GM13976 (cell line): ENCODE data around the gene KIN.
"Not testable (repeated sequence)": the region's sequence is repeated elsewhere in the genome, so short reads cannot be mapped to it uniquely, and the experiment has no call there.

Experiments
- DNase-seq: peaks from one replicate; pipeline ENCODE4 v3.0.0; 2012; ENCODE audit warnings: low spot score
- in situ Hi-C: fragments of 300-500 bp; cut with MboI; formaldehyde crosslinking; loops from one replicate; pipeline ENCODE4 v1.12.0; 2022; ENCODE audit warnings: low sequenced_read_pairs, mixed read lengths, inconsistent platforms; ENCODE audit not compliant: unreplicated experiment
- TF ChIP-seq, protein P1 (sequence below): IDR thresholded peaks from 2 replicates; pipeline ENCODE4 v1.5.1; 2012; ENCODE audit warnings: borderline replicate concordance, mild to moderate bottlenecking; ENCODE audit not compliant: insufficient read depth; ENCODE audit errors: extremely low read depth, missing control alignments, control extremely low read depth

The KIN gene

DNA sequence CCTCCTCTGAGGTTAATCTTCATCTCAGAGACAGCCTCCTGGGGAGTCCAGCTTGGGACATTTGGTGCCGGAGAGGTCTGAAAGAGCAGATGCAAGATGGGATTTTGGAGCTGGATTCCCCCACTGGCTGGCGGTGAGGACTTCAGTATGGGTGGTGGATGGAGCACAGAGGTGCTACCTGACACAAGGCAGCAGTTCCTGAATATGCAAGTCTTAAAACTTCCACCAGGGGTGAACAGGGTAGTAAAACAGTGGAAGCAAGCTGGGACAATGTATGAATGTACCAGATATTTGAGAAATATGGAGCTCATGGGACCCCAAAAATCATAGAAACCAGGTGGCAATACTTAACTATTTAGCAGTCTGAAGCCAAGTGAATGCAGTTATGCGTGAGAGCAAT, 25.7 kb upstream of the KIN start:
- in situ Hi-C loops, result no loop called here
- DNase-seq, result no peak
- TF ChIP-seq, protein P1, sequence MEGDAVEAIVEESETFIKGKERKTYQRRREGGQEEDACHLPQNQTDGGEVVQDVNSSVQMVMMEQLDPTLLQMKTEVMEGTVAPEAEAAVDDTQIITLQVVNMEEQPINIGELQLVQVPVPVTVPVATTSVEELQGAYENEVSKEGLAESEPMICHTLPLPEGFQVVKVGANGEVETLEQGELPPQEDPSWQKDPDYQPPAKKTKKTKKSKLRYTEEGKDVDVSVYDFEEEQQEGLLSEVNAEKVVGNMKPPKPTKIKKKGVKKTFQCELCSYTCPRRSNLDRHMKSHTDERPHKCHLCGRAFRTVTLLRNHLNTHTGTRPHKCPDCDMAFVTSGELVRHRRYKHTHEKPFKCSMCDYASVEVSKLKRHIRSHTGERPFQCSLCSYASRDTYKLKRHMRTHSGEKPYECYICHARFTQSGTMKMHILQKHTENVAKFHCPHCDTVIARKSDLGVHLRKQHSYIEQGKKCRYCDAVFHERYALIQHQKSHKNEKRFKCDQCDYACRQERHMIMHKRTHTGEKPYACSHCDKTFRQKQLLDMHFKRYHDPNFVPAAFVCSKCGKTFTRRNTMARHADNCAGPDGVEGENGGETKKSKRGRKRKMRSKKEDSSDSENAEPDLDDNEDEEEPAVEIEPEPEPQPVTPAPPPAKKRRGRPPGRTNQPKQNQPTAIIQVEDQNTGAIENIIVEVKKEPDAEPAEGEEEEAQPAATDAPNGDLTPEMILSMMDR, result no peak

GRCh38 chr10:7811743-7812142, 23.9 kb upstream of the KIN start:
- in situ Hi-C loops, DNase-seq: not testable (repeated sequence)

- in situ Hi-C loops, result no loop called here
- no peak for DNase-seq
- TF ChIP-seq, protein P1, result no peak
These were observed 23.2 kb upstream of the KIN start for GRCh38 chr10:7811000-7811399.

DNA sequence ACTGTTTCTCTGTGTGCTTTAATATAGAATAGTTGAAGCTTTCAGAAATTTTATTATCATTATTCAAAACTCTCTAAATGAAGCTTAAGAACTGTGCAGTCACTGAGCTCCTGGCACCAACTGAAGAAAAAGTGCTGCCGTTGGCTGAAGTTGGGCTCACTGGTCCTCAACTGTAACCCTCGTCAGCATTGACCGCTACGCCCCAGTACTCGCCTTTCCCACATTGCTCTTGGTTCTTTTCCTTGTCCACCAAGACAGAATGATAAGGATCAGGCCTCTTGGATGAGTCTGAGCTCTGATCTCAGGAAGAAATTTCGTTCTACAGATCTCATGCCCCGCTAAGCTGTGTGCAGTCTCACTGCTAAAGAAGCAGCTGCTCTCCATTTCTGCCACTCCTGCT, 22.6 kb upstream of the KIN start:
- TF ChIP-seq, protein P1, result no peak
- DNase-seq, result no peak
- in situ Hi-C loops, result no loop called here

GRCh38 chr10:7808686-7809267, 21.0 kb upstream of the KIN start:
- in situ Hi-C loops, result no loop called here
- no peak for DNase-seq
- TF ChIP-seq, protein P1, result no peak

DNA sequence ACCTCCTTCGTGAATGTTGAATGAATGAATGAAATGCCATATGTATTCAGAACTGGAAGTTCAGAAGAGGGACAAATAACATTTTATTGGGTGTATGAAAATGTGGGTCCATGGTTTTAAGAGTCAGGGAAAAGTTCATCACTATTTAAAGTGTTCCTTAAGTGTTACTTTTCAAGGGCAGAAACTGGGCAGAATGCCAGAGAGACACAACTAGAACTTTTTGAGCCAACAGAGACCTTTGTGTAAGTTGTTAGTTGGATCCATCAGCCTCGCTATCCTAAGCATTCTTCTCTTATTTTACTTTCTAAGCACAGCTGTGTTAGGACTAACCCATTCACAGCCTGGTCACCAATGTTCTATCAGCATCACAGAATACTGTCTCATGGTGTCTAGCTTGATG, 16.9 kb upstream of the KIN start:
- in situ Hi-C loops, result no loop called here
- TF ChIP-seq, protein P1, result no peak
- DNase-seq, result no peak

DNA sequence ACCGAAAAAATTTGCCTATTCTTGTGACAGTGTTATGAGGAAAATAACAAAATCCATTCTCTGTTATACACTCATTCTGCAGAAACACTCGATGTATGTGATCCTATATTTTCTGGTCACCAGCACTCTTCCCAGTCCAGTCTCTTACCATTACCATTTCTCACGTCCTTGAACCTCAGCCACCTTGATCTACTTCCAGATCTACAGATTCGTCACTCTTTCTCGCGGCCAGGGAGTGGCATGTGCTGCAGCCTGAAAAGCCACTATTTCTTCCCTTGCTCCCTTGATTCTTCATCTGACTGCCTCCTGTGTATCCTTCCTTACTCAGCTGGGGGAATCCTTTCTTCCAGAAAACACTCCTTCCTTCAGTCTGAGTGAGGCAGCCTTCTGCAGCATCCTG, 16.4 kb upstream of the KIN start:
- no peak for DNase-seq
- in situ Hi-C loops, result no loop called here
- TF ChIP-seq, protein P1, result no peak

GRCh38 chr10:7802606-7803005, 14.8 kb upstream of the KIN start:
- in situ Hi-C loops, result no loop called here
- no peak for DNase-seq
- TF ChIP-seq, protein P1, result no peak
